ENCODE results near the gene KIF5B.

GRCh38 chr10:32017044-32017443, 39.2 kb downstream of the KIF5B start:
- no peak for TF ChIP-seq POLR2A (IDR thresholded peaks at IDR 0.05)
- TF ChIP-seq CTCF (IDR thresholded peaks at IDR 0.05): no peak

Data from sigmoid colon (tissue), 3 donors.